B cell (primary cell): ENCODE data around the gene TNFRSF19. TPM values are rescaled to one million over a fixed set of nuclear protein-coding genes. Genes with fewer than 3 reads are reported as not detected.

Experiments
- ATAC-seq: fragments of 200-7000 bp; cut with Tn5 transposase; one replicate; pipeline ENCODE4 v1.10.0; 2021; ENCODE audit warnings: low read depth, mild to moderate bottlenecking, moderate number of reproducible peaks, moderate library complexity
- CTCF ChIA-PET: fragments of 350-600 bp; sonication (Branson Sonifier 250); formaldehyde crosslinking; loops from one replicate; lab custom pipeline; 2021; ENCODE audit warnings: antibody characterized with exemption, inconsistent platforms; lab: Charles Lee
- POLR2A ChIA-PET: fragments of 350-600 bp; sonication (Branson Sonifier 250); formaldehyde crosslinking; loops from one replicate; lab custom pipeline; 2021; ENCODE audit warnings: antibody characterized with exemption; lab: Charles Lee
- DNase-seq: peaks from one replicate; pipeline ENCODE4 v3.0.0; 2013
- H2AFZ ChIP-seq: 2 replicates; pipeline ENCODE4 v1.6.1; 2012; ENCODE audit warnings: mild to moderate bottlenecking, low read depth, low read length; ENCODE audit not compliant: insufficient read depth, poor library complexity, severe bottlenecking
- H3K27ac ChIP-seq, 2 donors: 1 replicate in 1 of 2; 2 replicates in 1 of 2; pipeline ENCODE4 v1.5.1; 2012 to 2013; ENCODE audit warnings: low read length in 2 of 2, mild to moderate bottlenecking in 2 of 2, moderate library complexity in 1 of 2
- H3K27me3 ChIP-seq, 4 experiments: fragments of 200-600 bp in 1 of 4; sonication (generic) in 1 of 4; replicated peaks in 1 of 4; 1 replicate in 2 of 4; 2 replicates in 2 of 4; pipeline versions ENCODE4 v1.6.1 to v1.7.0; 2013 to 2016; ENCODE audit warnings: low read length in 3 of 4, mild to moderate bottlenecking in 2 of 4, mixed read lengths in 1 of 4, moderate library complexity in 1 of 4; ENCODE audit not compliant: insufficient read depth in 4 of 4, control insufficient read depth in 3 of 4; ENCODE audit errors: control extremely low read depth in 1 of 4
- H3K36me3 ChIP-seq, 2 experiments: replicated peaks in 1 of 2; 1 replicate in 1 of 2; 2 replicates in 1 of 2; pipeline versions ENCODE4 v1.6.1 to v1.7.1; 2013; ENCODE audit warnings: low read length in 1 of 2; ENCODE audit not compliant: insufficient read depth in 2 of 2, control insufficient read depth in 1 of 2; ENCODE audit errors: control extremely low read depth in 1 of 2, extremely low read depth in 1 of 2
- H3K4me1 ChIP-seq, 2 donors: fragments of 200-600 bp in 1 of 2; sonication (generic) in 1 of 2; 1 replicate in 1 of 2; 2 replicates in 1 of 2; pipeline versions ENCODE4 v1.5.1 to v1.6.1; 2013 to 2017; ENCODE audit warnings: low read length in 2 of 2; ENCODE audit not compliant: control insufficient read depth in 2 of 2, insufficient read depth in 2 of 2
- H3K4me2 ChIP-seq: replicated peaks from 2 replicates; pipeline ENCODE3; 2012; ENCODE audit warnings: mild to moderate bottlenecking, low read depth, low read length; ENCODE audit not compliant: poor library complexity, severe bottlenecking
- H3K4me3 ChIP-seq, 5 experiments: fragments of 200-600 bp in 1 of 5; sonication (generic) in 1 of 5; 1 replicate in 3 of 5; 2 replicates in 2 of 5; pipeline versions ENCODE4 v1.5.1 to v1.7.0; 2011 to 2016; ENCODE audit warnings: low read length in 4 of 5, mild to moderate bottlenecking in 4 of 5, low read depth in 2 of 5, control low read depth in 1 of 5, moderate library complexity in 1 of 5; ENCODE audit not compliant: insufficient read depth in 1 of 5; ENCODE audit errors: control extremely low read depth in 1 of 5, extremely low read depth in 1 of 5
- H3K79me2 ChIP-seq: fragments of 200-600 bp; sonication (generic); one replicate; pipeline ENCODE4 v1.6.0; 2016; ENCODE audit warnings: low read length; ENCODE audit not compliant: control insufficient read depth, insufficient read depth
- H3K9ac ChIP-seq: fragments of 200-600 bp; sonication (generic); 2 replicates; pipeline ENCODE4 v1.6.1; 2017; ENCODE audit warnings: mild to moderate bottlenecking, low read length, moderate library complexity
- H3K9me3 ChIP-seq, 3 donors: one replicate each; pipeline versions ENCODE4 v1.6.1 to v1.7.1; 2013; ENCODE audit warnings: low read length in 2 of 3; ENCODE audit not compliant: control insufficient read depth in 2 of 3, insufficient read depth in 1 of 3; ENCODE audit errors: control extremely low read depth in 1 of 3
- H4K20me1 ChIP-seq: 2 replicates; pipeline ENCODE4 v1.6.0; 2012; ENCODE audit warnings: mild to moderate bottlenecking, low read length; ENCODE audit not compliant: insufficient read depth, control insufficient read depth, poor library complexity, severe bottlenecking
- H3K27ac Mint-ChIP-seq: one replicate; pipeline ENCODE4 v1.8.0; 2021; ENCODE audit warnings: mixed read lengths
- H3K27me3 Mint-ChIP-seq: one replicate; pipeline ENCODE4 v1.8.0; 2021; ENCODE audit warnings: mixed read lengths
- H3K4me1 Mint-ChIP-seq: one replicate; pipeline ENCODE4 v1.8.0; 2021; ENCODE audit warnings: mixed read lengths
- H3K4me3 Mint-ChIP-seq: one replicate; pipeline ENCODE4 v1.8.0; 2021; ENCODE audit warnings: mixed read lengths
- H3K9me3 Mint-ChIP-seq: one replicate; pipeline ENCODE4 v1.8.0; 2022; ENCODE audit warnings: mixed read lengths; ENCODE audit not compliant: insufficient read depth
- CTCF ChIP-seq: fragments of 200-600 bp; IDR thresholded peaks from one replicate; pipeline ENCODE4 v1.8.0; 2022; ENCODE audit warnings: antibody characterized with exemption, mild to moderate bottlenecking
- EZH2 ChIP-seq: IDR thresholded peaks from 2 replicates; pipeline ENCODE4 v1.6.1; 2012; ENCODE audit warnings: borderline replicate concordance, low read depth, mild to moderate bottlenecking, moderate library complexity, low read length; ENCODE audit not compliant: insufficient read depth, poor library complexity, severe bottlenecking
- WGBS: methylation state at CpG from one replicate; pipeline ENCODE4 v1.1.5; 2013; ENCODE audit warnings: missing lambda C conversion rate; ENCODE audit not compliant: insufficient coverage; 5-methylcytosine and 5-hydroxymethylcytosine counted together
- intact Hi-C: fragments of 100-400 bp; cut with micrococcal nuclease; formaldehyde crosslinking; loops from one replicate; pipeline ENCODE4 v1.10.0; 2022
- polyA plus RNA-seq: library from polyadenylated mRNA; depleted of rRNA; stranded (reverse); fragments of >200 nt; gene quantifications from 2 replicates; pipeline ENCODE4 v1.2.3, GENCODE V29; 2012
- total RNA-seq, 2 donors: library from RNA; stranded (reverse); fragments of 120-200 nt in 1 of 2; gene quantifications; 1 replicate in 1 of 2; 2 replicates in 1 of 2; pipeline versions ENCODE4 v1.2.3 to v1.2.4, GENCODE V29; 2013 to 2022

The TNFRSF19 gene
- total and polyA plus RNA-seq, 2 donors (not counting 1 experiment from before 2014, with no cell fraction given), result 0.36 TPM; not detected in 1

- no peak overlapping the region for H3K4me3 ChIP-seq
- intact Hi-C loops, result no loop called here
- H3K36me3 ChIP-seq, result no peaks in the 10 kb centered on the region
- H3K9me3 ChIP-seq, result no peaks in the 10 kb centered on the region
- Mint-ChIP-seq H3K9me3 (no peaks in the 10 kb centered on the region), H3K4me1 (no peaks in the 10 kb centered on the region), H3K27me3 (peaks cover 15% of the 10 kb centered on the region), H3K4me3 (no peak overlapping the region), H3K27ac (no peak overlapping the region)
- CTCF ChIA-PET, result no interaction called here
- H2AFZ ChIP-seq, result no peak overlapping the region
- H3K4me2 ChIP-seq, result no peak overlapping the region
- ATAC-seq, result no peak
- H3K27ac ChIP-seq, result no peak overlapping the region
- no peaks in the 10 kb centered on the region for H4K20me1 ChIP-seq
- no peaks in the 10 kb centered on the region for H3K79me2 ChIP-seq
- POLR2A ChIA-PET, result no interaction called here
- no peaks in the 10 kb centered on the region for H3K4me1 ChIP-seq
- no peak for DNase-seq
- WGBS, result 72% methylated on average over 2 of the region's 2 CpGs
- H3K27me3 ChIP-seq, result peaks cover 0 to 5% (median 0%) of the 10 kb centered on the region in 4 experiments
- no peak overlapping the region for H3K9ac ChIP-seq
- no peak for TF ChIP-seq EZH2
Measured at GRCh38 chr13:23616228-23616627, 46.0 kb downstream of the TNFRSF19 start.

- no peaks in the 10 kb centered on the region for H4K20me1 ChIP-seq
- H3K9ac ChIP-seq, result no peak overlapping the region
- ATAC-seq (no peak), DNase-seq (no peak)
- H3K27ac Mint-ChIP-seq, result no peak overlapping the region
- ChIA-PET POLR2A (no interaction called here), CTCF (no interaction called here)
- no peak overlapping the region for H2AFZ ChIP-seq
- H3K4me3 Mint-ChIP-seq, result no peak overlapping the region
- H3K36me3 ChIP-seq, result no peaks in the 10 kb centered on the region
- no peak overlapping the region for H3K4me2 ChIP-seq
- H3K4me1 ChIP-seq, result no peaks in the 10 kb centered on the region
- no CpG with 5 or more reads among the region's 3 CpGs for WGBS
- TF ChIP-seq EZH2 (no peak), CTCF (no peak)
- no peaks in the 10 kb centered on the region for H3K9me3 ChIP-seq
- peaks cover 0 to 6% (median 0%) of the 10 kb centered on the region in 4 experiments for H3K27me3 ChIP-seq
- H3K27ac ChIP-seq, result no peak overlapping the region
- intact Hi-C loops, result no loop called here
- H3K79me2 ChIP-seq, result no peaks in the 10 kb centered on the region
- H3K4me1 Mint-ChIP-seq, result no peaks in the 10 kb centered on the region
- H3K27me3 Mint-ChIP-seq, result peaks cover 15% of the 10 kb centered on the region
- no peak overlapping the region for H3K4me3 ChIP-seq
- H3K9me3 Mint-ChIP-seq, result no peaks in the 10 kb centered on the region
Measured at GRCh38 chr13:23617551-23618024, 47.4 kb downstream of the TNFRSF19 start.
